Mononuclear cell (primary cell): ENCODE results near the gene BEX4. TPM values are rescaled to one million over a fixed set of nuclear protein-coding genes. Genes with fewer than 3 reads are reported as not detected.
"Not testable (repeated sequence)": the region's sequence is repeated elsewhere in the genome, so short reads cannot be mapped to it uniquely, and the experiment has no call there.

Experiments used
- H3K27me3 ChIP-seq: 2 replicates; pipeline ENCODE4 v1.6.0; 2011; ENCODE audit warnings: low read length, control low read depth; ENCODE audit not compliant: insufficient read depth
- H3K4me1 ChIP-seq: 2 replicates; pipeline ENCODE4 v1.5.1; 2011; ENCODE audit warnings: mild to moderate bottlenecking, low read length, control low read depth; ENCODE audit not compliant: insufficient read depth
- H3K4me3 ChIP-seq: 2 replicates; pipeline ENCODE4 v1.5.1; 2011; ENCODE audit warnings: mild to moderate bottlenecking, low read length, moderate library complexity
- H3K9me3 ChIP-seq: 2 replicates; pipeline ENCODE4 v1.5.1; 2011; ENCODE audit warnings: low read depth, mild to moderate bottlenecking, control low read depth, low read length
- total RNA-seq: library from RNA; depleted of rRNA; stranded (reverse); fragments of >200 nt; gene quantifications from one replicate; pipeline ENCODE4 v1.2.3, GENCODE V29; 2012

The BEX4 gene, protein sequence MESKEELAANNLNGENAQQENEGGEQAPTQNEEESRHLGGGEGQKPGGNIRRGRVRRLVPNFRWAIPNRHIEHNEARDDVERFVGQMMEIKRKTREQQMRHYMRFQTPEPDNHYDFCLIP
- total RNA-seq = 38.4 TPM

DNA sequence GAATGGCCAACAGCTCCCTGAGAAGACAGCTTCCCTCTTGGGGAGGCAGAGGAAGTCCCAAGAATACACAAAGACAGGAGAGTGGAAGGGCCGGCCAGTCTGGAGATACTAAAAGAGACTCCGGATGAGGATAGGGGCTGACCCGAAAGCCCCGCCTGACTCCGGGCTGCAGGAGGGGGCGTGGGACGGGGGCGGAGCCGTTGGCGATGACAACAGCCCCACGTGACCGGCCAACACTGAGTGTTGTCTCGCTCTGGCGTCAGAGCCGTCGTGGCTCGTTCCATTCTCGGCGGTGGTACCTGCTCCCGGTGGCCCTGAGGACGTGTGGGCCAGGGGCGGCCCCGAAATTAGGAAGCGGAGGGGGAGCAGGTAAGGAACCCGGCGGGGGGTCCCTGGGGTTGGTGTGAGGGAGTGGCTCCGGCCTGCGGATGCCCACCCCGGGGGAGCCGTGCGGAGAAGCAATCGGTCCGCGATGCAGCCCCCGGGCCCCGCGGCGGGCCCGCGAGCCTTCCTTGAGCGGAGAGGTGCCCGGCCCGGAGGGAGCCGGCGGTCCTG is at the start of gene BEX4:
TSS of gene BEX4 (plus strand) at position 239 of the 555 bp plus-strand sequence. CDS start 1,046 bp downstream, outside the sequence.
- no peaks in the 10 kb centered on the region for H3K9me3 ChIP-seq
- peaks cover 5% of the 10 kb centered on the region for H3K4me1 ChIP-seq
- H3K4me3 ChIP-seq = peak within 1 kb of the TSS; percentile 62
- no peaks in the 10 kb centered on the region for H3K27me3 ChIP-seq

DNA sequence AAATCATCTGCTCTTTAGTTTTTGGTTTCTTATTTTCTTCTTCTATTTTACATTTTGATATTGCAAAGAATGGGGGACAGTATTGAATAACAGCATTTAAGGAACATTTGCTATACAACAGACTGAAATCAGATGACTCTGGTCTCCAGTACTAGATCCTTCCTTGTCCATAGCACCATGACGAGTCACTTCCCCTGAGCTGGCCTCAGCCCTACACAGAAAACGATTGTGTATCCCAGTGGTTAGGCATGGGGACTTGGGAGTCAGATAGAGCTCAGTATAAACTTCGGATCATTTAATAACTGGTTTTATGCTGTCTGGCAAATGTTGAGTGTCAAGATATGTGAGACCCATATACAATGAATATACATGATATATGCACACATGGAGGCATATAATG is 44.7 kb upstream of the BEX4 start:
- Histone ChIP-seq H3K27me3 (no peaks in the 10 kb centered on the region), H3K9me3 (no peaks in the 10 kb centered on the region), H3K4me1 (no peaks in the 10 kb centered on the region), H3K4me3 (no peak overlapping the region)

DNA sequence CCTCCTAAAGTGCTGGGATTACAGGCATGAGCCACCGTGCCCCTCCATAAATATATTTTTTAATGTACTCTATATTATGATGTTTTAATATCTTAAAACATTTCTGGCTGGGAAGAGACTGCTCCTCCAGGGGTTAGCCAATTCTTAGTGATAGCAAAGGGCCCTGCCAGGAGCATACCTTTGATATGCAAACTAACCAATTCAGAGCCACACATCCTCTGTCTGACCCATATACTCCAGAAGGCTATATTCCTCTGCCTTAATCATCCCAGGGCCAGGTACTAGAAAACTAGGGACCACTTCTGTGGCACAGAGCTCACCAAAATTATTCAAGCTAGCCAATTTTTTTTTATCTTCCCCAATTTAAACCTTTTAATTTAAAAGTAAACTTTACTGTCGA is 43.6 kb upstream of the BEX4 start:
- Histone ChIP-seq H3K9me3 (no peaks in the 10 kb centered on the region), H3K4me1 (no peaks in the 10 kb centered on the region), H3K27me3 (no peaks in the 10 kb centered on the region), H3K4me3 (no peak overlapping the region)

DNA sequence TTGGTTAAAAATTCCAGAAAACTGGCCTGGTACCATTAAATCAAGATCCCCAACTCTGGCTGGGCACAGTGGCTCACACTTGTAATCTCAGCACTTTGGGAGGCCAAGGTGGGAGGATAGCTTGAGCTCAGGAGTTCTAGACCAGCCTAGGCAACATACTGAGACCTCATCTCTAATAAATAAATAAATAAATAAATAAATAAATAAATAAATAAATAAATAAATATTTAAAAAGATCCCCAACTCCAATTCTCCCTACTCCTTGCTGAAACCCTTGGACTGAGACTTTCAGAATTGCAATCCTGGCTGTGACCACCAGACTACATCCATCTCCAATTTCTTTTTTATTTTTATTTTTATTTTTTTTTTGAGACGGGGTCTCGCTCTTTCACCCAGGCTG is 39.7 kb upstream of the BEX4 start:
- not testable (repeated sequence) for H3K4me3 ChIP-seq, H3K4me1 ChIP-seq, H3K9me3 ChIP-seq, H3K27me3 ChIP-seq

DNA sequence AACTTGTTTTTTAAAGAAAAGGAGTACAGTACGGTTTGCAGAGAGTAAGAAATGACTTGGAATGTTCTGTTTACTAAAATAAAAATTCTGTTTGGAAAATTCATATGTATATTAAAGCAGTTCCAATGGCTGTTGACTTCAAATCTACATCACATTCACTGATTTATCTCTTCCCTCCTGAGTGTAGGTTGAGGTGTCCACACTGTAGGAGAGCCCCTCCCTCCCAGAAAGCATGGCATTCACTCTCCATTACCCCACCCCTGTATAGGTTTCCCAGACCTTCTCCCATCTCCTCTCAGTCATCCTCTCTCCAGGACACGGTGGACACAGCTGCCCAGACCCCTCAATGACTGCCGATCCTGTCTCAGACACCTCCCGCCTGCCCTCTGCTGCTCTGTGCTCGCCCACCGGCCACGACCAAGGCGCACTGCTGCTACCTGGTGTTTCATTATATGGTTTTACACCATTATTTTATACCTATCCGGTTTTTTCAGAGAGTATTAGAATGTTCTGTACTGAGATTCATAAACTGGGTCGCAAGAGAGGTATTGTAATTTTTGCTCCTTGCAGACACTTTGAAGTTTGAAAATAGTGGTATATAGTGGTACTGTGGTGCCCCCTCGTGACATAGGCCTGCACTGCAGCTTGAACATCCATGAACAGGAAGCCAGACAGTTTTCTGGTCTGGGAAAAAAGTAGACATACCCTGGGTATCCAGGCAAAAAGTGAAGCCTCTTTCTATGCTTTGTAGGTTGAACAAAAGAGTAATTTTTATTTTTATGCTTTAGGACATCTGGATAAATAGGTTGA is 38.8 kb upstream of the BEX4 start:
- Histone ChIP-seq H3K27me3 (no peaks in the 10 kb centered on the region), H3K9me3 (no peaks in the 10 kb centered on the region), H3K4me3 (no peak overlapping the region), H3K4me1 (no peaks in the 10 kb centered on the region)

DNA sequence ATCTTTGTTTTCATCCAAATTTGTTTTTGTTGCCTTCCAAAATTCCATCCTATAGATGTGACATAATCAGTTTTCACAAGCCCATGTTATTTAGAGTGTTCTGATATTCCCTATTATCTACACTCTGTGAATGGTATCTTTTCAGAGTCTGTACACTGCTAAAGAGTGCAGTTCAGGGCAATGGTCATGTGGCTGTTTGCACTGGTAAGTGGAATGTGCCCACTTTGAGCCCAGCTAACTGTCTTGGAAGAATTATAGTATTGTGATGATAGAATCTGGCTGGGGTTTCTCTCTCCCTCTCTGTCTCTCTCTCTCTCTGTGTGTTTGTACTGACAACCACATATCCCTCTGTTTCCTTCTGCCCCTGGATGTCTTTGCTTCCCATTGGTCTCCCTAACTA is 37.4 kb upstream of the BEX4 start:
- H3K4me3 ChIP-seq = no peak overlapping the region
- no peaks in the 10 kb centered on the region for H3K4me1 ChIP-seq
- H3K9me3 ChIP-seq = no peaks in the 10 kb centered on the region
- no peaks in the 10 kb centered on the region for H3K27me3 ChIP-seq

DNA sequence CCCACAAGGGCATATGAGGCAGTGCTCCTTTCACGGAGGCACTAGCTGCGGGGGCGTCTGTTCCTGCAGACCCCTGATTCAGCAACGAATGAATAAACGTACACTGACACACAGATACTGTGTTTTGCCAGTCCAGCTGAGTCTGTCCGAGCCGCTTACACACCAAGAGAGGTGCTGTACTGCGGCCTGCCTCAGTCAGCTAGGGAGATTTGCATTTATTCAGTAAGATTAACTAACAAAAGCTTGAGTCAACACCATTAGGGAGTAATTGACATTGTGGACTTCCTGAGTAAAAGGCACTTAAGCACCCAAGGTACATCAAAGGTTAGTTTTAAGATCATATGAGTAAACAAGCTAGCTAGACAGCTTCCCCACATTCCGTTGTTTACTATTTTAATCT is 31.0 kb upstream of the BEX4 start:
- no peaks in the 10 kb centered on the region for H3K27me3 ChIP-seq

DNA sequence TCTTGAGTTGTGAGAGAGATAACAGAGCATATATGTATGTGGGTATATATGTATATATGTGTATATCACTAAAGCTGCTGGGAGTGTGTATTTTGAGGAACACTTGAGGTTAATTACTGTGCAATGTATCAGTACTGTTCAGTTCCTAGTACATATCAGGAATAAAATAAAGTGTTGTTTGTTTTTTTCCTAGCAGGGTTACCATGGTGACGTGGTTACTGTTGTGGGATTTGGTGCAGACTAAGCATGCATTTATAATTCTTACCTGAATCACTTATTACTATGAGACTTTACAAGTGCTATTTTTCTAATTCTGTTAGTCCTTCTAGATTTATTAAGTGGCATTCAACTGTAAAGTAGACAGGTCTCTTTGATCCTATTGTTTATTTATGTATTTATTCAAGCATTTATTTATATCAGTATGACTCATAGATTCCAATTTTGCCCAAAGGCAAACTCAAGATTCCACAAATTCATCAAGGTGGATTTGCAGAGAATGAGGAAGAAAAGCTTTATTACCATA is 26.9 kb upstream of the BEX4 start:
- H3K4me1 ChIP-seq = no peaks in the 10 kb centered on the region
- H3K9me3 ChIP-seq = no peaks in the 10 kb centered on the region
- H3K4me3 ChIP-seq = no peak overlapping the region
- H3K27me3 ChIP-seq = no peaks in the 10 kb centered on the region

More for the DNA sequence above, 31.0 kb upstream of the BEX4 start:
- H3K4me3 ChIP-seq = no peak overlapping the region
- H3K4me1 ChIP-seq = no peaks in the 10 kb centered on the region
- no peaks in the 10 kb centered on the region for H3K9me3 ChIP-seq

DNA sequence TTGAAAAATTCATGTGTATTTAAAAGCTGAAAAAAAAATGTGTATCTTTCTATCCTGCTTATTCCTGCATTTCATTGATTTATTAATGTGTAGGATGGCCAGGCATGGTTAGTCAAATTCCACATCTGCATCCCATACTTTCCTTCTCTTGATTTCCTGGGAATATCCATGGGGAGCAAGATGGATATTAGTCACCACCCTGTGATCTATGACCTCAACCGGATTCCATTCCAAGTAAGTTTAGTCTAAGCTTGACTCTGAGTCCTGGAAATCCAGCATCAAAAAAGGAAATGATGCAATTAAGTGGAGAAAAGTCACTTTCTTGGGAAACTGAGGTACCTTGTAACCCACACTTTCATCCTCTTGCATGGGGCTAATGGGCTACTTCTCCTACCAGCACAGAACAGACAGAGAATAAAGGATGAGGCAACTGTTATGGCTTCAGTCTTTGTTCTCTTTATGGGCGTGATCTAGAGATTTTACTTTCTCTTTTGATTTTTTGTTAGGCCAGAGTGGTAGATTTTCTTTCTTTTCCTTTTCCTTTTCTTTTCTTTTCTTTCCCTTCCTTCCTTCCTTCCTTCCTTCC is 17.1 kb upstream of the BEX4 start:
- no peaks in the 10 kb centered on the region for H3K9me3 ChIP-seq
- no peaks in the 10 kb centered on the region for H3K4me1 ChIP-seq
- H3K27me3 ChIP-seq = no peaks in the 10 kb centered on the region
- H3K4me3 ChIP-seq = no peak overlapping the region

DNA sequence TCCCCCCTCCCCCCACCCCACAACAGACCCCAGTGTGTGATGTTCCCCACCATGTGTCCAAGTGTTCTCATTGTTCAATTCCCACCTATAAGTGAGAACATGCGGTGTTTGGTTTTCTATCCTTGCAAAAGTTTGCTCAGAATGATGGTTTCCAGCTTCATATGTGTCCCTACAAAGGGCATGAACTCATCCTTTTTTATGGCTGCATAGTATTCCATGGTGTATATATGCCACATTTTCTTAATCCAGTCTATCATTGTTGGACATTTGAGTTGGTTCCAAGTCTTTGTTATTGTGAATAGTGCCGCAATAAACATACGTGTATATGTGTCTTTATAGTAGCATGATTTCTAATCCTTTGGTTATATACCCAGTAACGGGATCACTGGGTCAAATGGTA is 16.2 kb upstream of the BEX4 start:
- H3K27me3 ChIP-seq, H3K4me3 ChIP-seq, H3K9me3 ChIP-seq, H3K4me1 ChIP-seq: not testable (repeated sequence)

DNA sequence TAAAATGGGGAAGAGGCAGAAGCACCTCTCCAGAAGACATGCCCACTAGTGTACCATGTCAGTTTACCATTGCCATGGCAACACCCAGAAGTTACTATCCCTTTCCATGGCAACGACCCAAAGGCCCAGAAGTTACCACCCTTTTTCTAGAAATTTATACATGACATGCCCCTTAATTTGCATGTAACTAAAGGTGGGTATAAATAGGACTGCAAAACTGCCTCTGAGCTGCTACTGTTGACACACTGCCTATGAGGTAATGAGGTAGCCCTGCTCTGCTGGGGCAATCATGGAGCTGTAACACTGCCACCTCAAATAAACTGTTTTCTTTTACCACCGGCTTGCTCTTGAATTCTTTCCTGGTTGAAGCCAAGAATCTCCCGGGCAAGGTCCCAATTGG is 13.9 kb upstream of the BEX4 start:
- Histone ChIP-seq H3K4me3 (no peak overlapping the region), H3K27me3 (no peaks in the 10 kb centered on the region), H3K4me1 (no peaks in the 10 kb centered on the region), H3K9me3 (no peaks in the 10 kb centered on the region)

DNA sequence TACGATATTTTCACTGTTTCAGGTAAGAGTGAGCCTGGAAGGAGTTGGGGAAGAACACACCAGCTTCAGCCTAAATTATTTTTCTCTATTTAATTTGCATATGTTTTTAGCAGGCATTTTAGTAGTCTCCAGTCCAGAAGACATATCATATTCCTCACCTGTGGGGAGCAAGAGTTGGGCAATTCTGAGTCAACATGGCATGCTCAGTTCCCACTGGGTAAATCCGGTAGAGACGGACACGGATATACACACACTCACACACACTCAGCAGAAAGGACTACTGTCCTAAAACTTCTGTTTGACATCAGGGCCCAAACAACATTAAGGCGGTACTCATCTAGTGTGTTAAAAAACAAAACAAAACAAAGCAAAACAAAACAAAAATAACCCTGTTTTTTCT is 4.9 kb upstream of the BEX4 start:
- Histone ChIP-seq H3K4me1 (peaks cover 5% of the 10 kb centered on the region), H3K9me3 (no peaks in the 10 kb centered on the region), H3K4me3 (no peak overlapping the region), H3K27me3 (no peaks in the 10 kb centered on the region)

DNA sequence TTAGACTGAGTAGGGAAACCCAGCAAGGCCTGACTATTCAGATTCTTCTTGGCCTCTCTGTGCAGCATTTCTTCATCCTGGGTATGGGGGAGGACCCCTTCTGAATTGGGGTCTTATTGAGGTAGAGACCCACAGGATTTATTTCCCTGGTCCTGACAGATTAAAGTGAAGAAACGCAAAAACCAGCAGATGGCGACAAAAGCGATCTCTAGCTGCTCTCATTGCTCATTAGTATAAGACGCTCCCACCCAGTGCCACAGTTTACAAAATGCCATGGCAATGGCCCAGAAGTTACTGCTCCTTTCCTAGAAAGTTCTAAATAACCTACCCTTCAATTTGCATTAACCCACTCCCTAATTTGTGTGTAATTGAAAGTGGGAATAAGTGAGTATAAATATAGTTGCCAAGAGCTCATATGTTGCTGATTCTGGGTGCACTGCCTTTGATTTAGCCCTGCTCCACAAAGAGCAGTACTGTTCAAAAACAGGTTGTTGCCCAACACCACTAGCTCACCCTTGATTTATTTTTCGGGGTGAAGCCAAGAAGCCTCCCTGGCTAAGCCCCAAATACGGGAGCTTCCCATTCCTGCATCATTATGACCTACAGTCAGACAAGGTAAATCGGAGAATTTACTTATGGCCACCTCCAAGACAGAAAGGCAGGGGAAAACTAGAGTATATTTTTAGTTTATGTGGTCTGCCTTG is 3.7 kb upstream of the BEX4 start:
- Histone ChIP-seq H3K4me1 (peaks cover 5% of the 10 kb centered on the region), H3K9me3 (no peaks in the 10 kb centered on the region), H3K27me3 (no peaks in the 10 kb centered on the region), H3K4me3 (no peak overlapping the region)

DNA sequence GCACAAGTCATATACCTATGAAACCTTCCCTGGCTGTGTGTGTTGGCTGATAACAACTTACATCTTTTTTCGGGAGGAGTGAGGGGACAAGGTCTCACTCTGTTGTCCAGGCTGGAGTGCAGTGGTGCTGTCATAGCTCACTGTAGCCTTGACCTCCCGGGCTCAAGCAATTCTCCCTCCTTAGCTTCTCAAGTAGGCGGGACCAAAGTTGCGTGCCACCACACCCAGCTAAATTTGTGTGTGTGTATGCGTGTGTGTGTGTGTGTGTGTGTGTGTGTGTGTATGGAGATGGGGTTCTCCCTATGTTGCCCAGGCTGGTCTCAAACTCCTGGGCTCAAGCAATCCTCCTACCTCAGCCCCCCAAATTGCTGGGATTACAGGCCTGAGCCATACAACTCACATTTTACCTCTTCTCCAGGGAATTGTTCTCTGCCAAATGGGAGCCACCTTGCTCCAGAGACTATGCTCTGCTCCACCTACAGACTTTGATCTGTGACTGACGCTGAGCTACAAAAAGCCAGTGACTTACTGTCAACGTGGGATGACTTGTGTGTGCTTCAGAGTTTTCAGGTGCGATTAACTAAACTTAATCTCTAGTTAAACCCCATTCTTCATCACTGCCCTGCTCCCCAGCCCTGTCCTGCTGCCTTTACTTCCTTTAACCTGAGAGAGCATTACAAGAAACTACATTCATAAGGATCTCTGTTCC is 2.0 kb upstream of the BEX4 start:
- H3K4me3 ChIP-seq = no peak overlapping the region
- no peaks in the 10 kb centered on the region for H3K9me3 ChIP-seq
- H3K4me1 ChIP-seq = peaks cover 5% of the 10 kb centered on the region
- H3K27me3 ChIP-seq = no peaks in the 10 kb centered on the region
